Ovary (tissue), 9 donors: ENCODE results near the gene ZNF81. TPM values are rescaled to one million over a fixed set of nuclear protein-coding genes. Genes with fewer than 3 reads are reported as not detected.
"Not testable (repeated sequence)": the region's sequence is repeated elsewhere in the genome, so short reads cannot be mapped to it uniquely, and the experiment has no call there.

ENCODE experiments used
- DNase-seq, 5 donors: peaks; one replicate each; pipeline ENCODE4 v3.0.0-alpha.2; 2019 to 2020
- H3K27ac ChIP-seq, 2 donors: fragments of 200-600 bp; one replicate each; pipeline versions ENCODE4 v1.5.1 to v1.8.0; 2019 to 2022
- H3K27me3 ChIP-seq: fragments of 200-600 bp; one replicate; pipeline ENCODE4 v1.8.0; 2022
- H3K36me3 ChIP-seq: fragments of 200-600 bp; sonication (generic); one replicate; pipeline ENCODE4 v1.5.1; 2019
- H3K4me1 ChIP-seq: one replicate; pipeline ENCODE4 v1.8.1; 2013; ENCODE audit warnings: mild to moderate bottlenecking, moderate library complexity; ENCODE audit not compliant: insufficient read depth
- H3K4me3 ChIP-seq: fragments of 200-600 bp; sonication (generic); one replicate; pipeline ENCODE4 v1.5.1; 2017
- H3K9me3 ChIP-seq, 2 donors: fragments of 200-600 bp in 1 of 2; sonication (generic) in 1 of 2; one replicate each; pipeline versions ENCODE4 v1.5.1 to v1.8.1; 2013 to 2019; ENCODE audit warnings: mild to moderate bottlenecking in 1 of 2, moderate library complexity in 1 of 2
- EP300 ChIP-seq: sonication (generic); formaldehyde crosslinking; IDR thresholded peaks from one replicate; pipeline ENCODE4 v1.6.1; 2017; ENCODE audit warnings: antibody characterized with exemption
- POLR2A ChIP-seq: fragments of 450-650 bp; IDR thresholded peaks from one replicate; pipeline ENCODE4 v1.6.1; 2017; ENCODE audit warnings: antibody characterized with exemption, mild to moderate bottlenecking, moderate library complexity
- WGBS, 3 donors: extraction: QIAGEN DNeasy Blood & Tissue Kit in 1 of 3; methylation state at CpG; one replicate each; pipeline versions ENCODE4 v1.1.5 to v1.1.7; 2013 to 2017; 5-methylcytosine and 5-hydroxymethylcytosine counted together
- intact Hi-C, 4 donors: fragments of 100-400 bp; cut with DNase I; formaldehyde crosslinking; loops; one replicate each; pipeline versions ENCODE4 v1.11.0 to v1.15.1; 2022 to 2023
- polyA plus RNA-seq, 2 donors: library from polyadenylated mRNA; stranded (reverse); fragments of 200-250 nt in 1 of 2; fragments of 350-450 nt in 1 of 2; fragmentation: Illumina TruSeq in 1 of 2; extraction: RNeasy Lipid Tissue Mini Kit (QIAGEN cat#74804) in 1 of 2; gene quantifications; one replicate each; pipeline ENCODE4 v1.2.3, GENCODE V29; 2013 to 2014
- total RNA-seq, 7 donors: library from RNA; depleted of rRNA in 2 of 7; stranded (reverse); fragments of >200 nt in 2 of 7; fragmentation: NEBNext Ultra II Directional in 3 of 7; extraction: Animal tissue kit (Norgen Biotek cat#: 25700) in 3 of 7; gene quantifications; one replicate each; pipeline versions ENCODE4 v1.1.0 to v1.2.4, GENCODE V29; 2016 to 2023
- TF ChIP-seq, protein P1 (sequence below), 3 donors: fragments of 450-650 bp in 2 of 3; fragments of 200-600 bp in 1 of 3; IDR thresholded peaks; one replicate each; pipeline versions ENCODE4 v1.5.1 to v1.8.0; 2016 to 2022; ENCODE audit warnings: antibody characterized with exemption in 3 of 3, mild to moderate bottlenecking in 1 of 3
- donor health status: DM: no; HTN: no; CAD: no; lungs with moderate emphysema.
- donor health status: DM: no; HTN: no; CAD: no.
- donor health status: Bipolar disorder and iron deficiency.
- donor health status: DM: yes; HTN: yes; CAD: no.
- donor health status: DM: no; HTN: no; CAD: no.
- donor health status: DM: yes; HTN: yes; CAD: no.

The ZNF81 gene
- total and polyA plus RNA-seq, 9 donors = 1.5 to 13.9 (median 7.6) TPM

DNA sequence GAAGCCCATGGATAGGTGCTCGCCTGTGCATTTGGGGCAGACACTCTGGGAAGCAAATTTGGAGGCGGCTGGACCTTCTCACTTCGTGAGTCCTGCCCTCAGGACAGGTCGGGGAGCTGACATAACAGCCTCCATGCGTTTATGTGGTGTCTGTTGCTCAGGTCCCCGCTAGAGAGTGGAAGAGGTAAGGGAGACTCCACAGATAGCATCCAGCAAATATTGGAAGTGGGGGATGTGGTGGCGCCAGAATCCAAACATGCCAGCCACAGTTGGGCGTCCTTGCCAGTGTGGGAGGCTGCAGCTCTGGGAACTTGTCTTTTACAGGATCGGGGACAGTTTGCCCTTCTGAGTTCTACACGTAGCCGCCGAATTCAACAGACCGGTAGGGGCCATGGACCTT lies 119.3 kb downstream of the ZNF81 start:
- H3K36me3 ChIP-seq = no peaks in the 10 kb centered on the region
- H3K9me3 ChIP-seq = no peaks in the 10 kb centered on the region
- no peak for DNase-seq
- H3K27ac ChIP-seq = no peak overlapping the region
- H3K4me1 ChIP-seq = no peaks in the 10 kb centered on the region
- TF ChIP-seq, protein P1, sequence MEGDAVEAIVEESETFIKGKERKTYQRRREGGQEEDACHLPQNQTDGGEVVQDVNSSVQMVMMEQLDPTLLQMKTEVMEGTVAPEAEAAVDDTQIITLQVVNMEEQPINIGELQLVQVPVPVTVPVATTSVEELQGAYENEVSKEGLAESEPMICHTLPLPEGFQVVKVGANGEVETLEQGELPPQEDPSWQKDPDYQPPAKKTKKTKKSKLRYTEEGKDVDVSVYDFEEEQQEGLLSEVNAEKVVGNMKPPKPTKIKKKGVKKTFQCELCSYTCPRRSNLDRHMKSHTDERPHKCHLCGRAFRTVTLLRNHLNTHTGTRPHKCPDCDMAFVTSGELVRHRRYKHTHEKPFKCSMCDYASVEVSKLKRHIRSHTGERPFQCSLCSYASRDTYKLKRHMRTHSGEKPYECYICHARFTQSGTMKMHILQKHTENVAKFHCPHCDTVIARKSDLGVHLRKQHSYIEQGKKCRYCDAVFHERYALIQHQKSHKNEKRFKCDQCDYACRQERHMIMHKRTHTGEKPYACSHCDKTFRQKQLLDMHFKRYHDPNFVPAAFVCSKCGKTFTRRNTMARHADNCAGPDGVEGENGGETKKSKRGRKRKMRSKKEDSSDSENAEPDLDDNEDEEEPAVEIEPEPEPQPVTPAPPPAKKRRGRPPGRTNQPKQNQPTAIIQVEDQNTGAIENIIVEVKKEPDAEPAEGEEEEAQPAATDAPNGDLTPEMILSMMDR (IDR thresholded peaks at IDR 0.05) = no peak
- TF ChIP-seq EP300 (no peak), POLR2A (no peak)
- no peak overlapping the region for H3K4me3 ChIP-seq
- no peaks in the 10 kb centered on the region for H3K27me3 ChIP-seq
- intact Hi-C loops = no loop called here
- 76 to 88% (median 76%) methylated on average over 13 of the region's 13 CpGs for WGBS, 3 donors

DNA sequence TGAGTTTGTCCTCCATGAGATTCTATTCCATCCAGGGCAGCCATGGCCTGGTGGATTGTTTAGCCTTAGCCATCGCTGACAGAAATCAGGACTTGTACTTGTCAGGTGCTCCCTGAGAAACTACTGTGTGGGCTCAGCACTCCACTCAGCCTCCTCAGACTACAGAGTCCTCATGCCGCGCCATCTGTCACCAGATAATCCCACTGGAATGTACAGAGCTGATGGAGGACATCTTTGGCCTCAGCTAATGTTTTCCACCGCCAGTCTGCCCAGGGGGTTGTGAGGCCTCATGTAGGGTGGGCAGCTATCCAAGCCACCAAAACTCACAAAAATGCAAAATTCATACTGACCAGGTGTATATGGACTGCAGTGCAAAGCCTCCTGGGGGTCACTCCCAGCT lies 121.5 kb downstream of the ZNF81 start:
- H3K27ac ChIP-seq, H3K4me1 ChIP-seq, intact Hi-C loops, H3K4me3 ChIP-seq, H3K27me3 ChIP-seq, DNase-seq, H3K9me3 ChIP-seq, H3K36me3 ChIP-seq: not testable (repeated sequence)
- 85 to 93% (median 87%) methylated on average over 4 of the region's 4 CpGs for WGBS, 3 donors

DNA sequence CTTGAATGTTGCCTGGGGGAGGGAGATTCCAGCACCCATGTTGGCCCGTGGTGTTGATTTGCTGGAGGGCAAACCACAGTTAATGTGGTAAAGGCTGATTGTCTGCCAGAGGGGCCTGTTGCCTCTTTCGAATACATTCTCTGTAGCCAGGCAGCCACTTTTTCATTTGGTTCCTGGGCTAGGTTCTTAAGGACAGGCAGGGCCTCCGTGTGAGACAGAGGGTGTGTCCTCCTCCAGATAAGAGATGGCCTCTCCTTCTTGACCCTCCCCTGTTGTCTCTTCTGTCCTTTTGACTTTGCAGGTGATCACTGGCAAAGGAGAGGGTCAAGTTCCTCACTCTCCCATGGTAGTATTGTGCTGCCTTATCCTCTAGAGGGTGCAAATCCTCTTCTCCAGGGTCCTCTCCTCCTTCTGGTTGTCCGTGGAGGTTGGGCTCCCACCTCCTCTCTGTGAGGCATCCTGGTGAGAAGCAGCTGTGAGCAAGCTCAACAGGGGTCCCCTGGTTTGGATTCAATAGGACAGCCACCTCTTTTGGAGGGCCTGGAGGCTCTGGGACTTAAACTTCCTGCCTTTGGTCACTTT lies 122.2 kb downstream of the ZNF81 start:
- intact Hi-C loops = no loop called here
- TF ChIP-seq, protein P1 (IDR thresholded peaks at IDR 0.05) = no peak
- Histone ChIP-seq H3K36me3 (no peaks in the 10 kb centered on the region), H3K9me3 (no peaks in the 10 kb centered on the region), H3K4me1 (no peaks in the 10 kb centered on the region), H3K27ac (no peak overlapping the region), H3K27me3 (no peaks in the 10 kb centered on the region), H3K4me3 (no peak overlapping the region)
- no peak for DNase-seq
- 39 to 45% (median 44%) methylated on average over 4 of the region's 4 CpGs for WGBS, 3 donors

DNA sequence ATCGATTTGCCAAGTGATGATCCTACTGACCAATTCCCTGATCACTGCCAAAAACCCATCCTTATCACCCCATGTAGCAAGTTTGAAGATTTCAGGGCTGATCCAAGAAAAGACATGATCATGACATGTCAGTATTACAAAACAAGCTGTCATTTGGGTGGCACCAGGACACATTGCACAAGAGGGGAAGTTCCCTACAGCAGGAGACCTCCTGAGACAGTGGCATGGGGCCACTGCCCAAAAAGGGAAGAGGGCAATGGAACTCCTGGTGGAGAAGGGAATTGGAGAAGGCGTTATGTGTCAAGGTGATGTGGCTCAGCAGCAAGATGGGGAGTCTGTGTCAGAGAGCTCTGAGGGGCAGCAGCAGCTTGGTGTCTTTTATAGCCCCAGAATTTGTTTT lies 123.7 kb downstream of the ZNF81 start:
- no peaks in the 10 kb centered on the region for H3K9me3 ChIP-seq
- WGBS, 3 donors = 60 to 70% (median 66%) methylated on average over 2 of the region's 2 CpGs
- H3K27me3 ChIP-seq = no peaks in the 10 kb centered on the region
- no peak overlapping the region for H3K27ac ChIP-seq
- intact Hi-C loops = no loop called here
- H3K4me3 ChIP-seq = no peak overlapping the region
- H3K4me1 ChIP-seq = no peaks in the 10 kb centered on the region
- H3K36me3 ChIP-seq = no peaks in the 10 kb centered on the region
- TF ChIP-seq, protein P1 (IDR thresholded peaks at IDR 0.05) = no peak
- TF ChIP-seq POLR2A = no peak
- TF ChIP-seq EP300 = no peak
- no peak for DNase-seq

DNA sequence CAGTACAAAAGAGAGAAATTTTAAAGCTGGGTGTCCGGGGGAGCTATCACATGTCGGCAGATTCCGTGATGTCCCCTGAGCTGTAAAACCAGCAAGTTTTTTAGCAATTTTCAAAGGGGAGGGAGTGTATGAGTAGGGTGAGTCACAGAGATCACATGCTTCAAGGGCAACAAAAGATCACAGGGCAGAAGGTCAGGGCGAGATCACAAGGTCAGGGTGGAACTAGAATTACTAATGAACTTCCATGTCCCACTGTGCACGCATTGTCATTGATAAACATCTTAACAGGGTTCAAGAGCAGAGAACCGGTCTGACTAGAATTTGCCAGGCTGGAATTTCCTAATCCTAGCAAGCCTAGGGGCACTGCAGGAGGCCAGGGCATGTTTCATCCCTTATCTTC lies 125.1 kb downstream of the ZNF81 start:
- H3K27ac ChIP-seq, H3K36me3 ChIP-seq, H3K4me1 ChIP-seq, intact Hi-C loops, H3K4me3 ChIP-seq, DNase-seq, H3K9me3 ChIP-seq, H3K27me3 ChIP-seq: not testable (repeated sequence)
- WGBS, 3 donors = 67 to 82% (median 80%) methylated on average over 6 of the region's 6 CpGs

GRCh38 chrX:47965526-47965925 lies 128.8 kb downstream of the ZNF81 start:
- H3K27ac ChIP-seq, H3K36me3 ChIP-seq, intact Hi-C loops, H3K4me1 ChIP-seq, DNase-seq, H3K4me3 ChIP-seq, H3K9me3 ChIP-seq, H3K27me3 ChIP-seq: not testable (repeated sequence)
- WGBS, 3 donors = 82 to 86% (median 85%) methylated on average over 14 of the region's 14 CpGs

Other genes starting within 250 kb of the ZNF81 start
- gene SYN1, start 217.0 kb upstream of the ZNF81 start, total RNA-seq = 10 to 100 TPM in 1 of 7 donors, 1 to 10 TPM in 5, under 1 TPM in 1; 0.69 to 10.2 (median 2.4) TPM
- 10 to 100 TPM in 1 of 2 donors, 1 to 10 TPM in 1; 1.9 to 12.6 TPM for gene SYN1, start 217.0 kb upstream of the ZNF81 start, polyA plus RNA-seq
- gene CFP, start 207.0 kb upstream of the ZNF81 start, total RNA-seq = 1 to 10 TPM in 6 of 7 donors, under 1 TPM in 1; 0.72 to 3.2 (median 1.5) TPM
- gene CFP, start 207.0 kb upstream of the ZNF81 start, polyA plus RNA-seq = 1 to 10 TPM; 1.6 to 1.7 TPM
- gene ELK1, start 186.3 kb upstream of the ZNF81 start, total RNA-seq = 100 to 1,000 TPM in 1 of 7 donors, 10 to 100 TPM in 6; 29.7 to 139 (median 73.0) TPM
- gene ELK1, start 186.3 kb upstream of the ZNF81 start, polyA plus RNA-seq = 10 to 100 TPM; 69.1 to 79.5 TPM
- gene UXT, start 177.7 kb upstream of the ZNF81 start, total RNA-seq = 100 to 1,000 TPM; 114 to 235 (median 151) TPM
- 100 to 1,000 TPM; 209 to 213 TPM for gene UXT, start 177.7 kb upstream of the ZNF81 start, polyA plus RNA-seq
- gene ZNF182, start 167.1 kb downstream of the ZNF81 start, total RNA-seq = 1 to 10 TPM; 3.2 to 5.6 (median 5.2) TPM
- 1 to 10 TPM; 4.2 to 6.3 TPM for gene ZNF182, start 167.1 kb downstream of the ZNF81 start, polyA plus RNA-seq
- gene SPACA5, start 170.1 kb downstream of the ZNF81 start, total RNA-seq = not detected
- gene SPACA5, start 170.1 kb downstream of the ZNF81 start, polyA plus RNA-seq = under 1 TPM in 1 of 2 donors, not detected in 1; 0.25 TPM
- 1 to 10 TPM; 2.8 to 6.9 (median 4.1) TPM for gene ZNF630, start 234.7 kb downstream of the ZNF81 start, total RNA-seq
- 1 to 10 TPM; 2.9 to 6.6 TPM for gene ZNF630, start 234.7 kb downstream of the ZNF81 start, polyA plus RNA-seq